ENCODE results near the gene NANOS2. TPM values are rescaled to one million over a fixed set of nuclear protein-coding genes. Genes with fewer than 3 reads are reported as not detected.
A peak's percentile ranks its signal among the peaks of the same experiment; 100 is the strongest.

The NANOS2 gene
- polyA plus RNA-seq, 3 donors: not detected

- Histone ChIP-seq H3K4me3 (replicated peaks in 1 of 3; ENCODE audit: low read depth in 2 of 3, low read length in 3 of 3) (no peak overlapping the region), H3K9me3 (replicated peaks in 1 of 2; ENCODE audit: control insufficient read depth in 1 of 2, insufficient read depth in 1 of 2, low read length in 2 of 2) (no peaks in the 10 kb centered on the region), H3K79me2 (ENCODE audit: insufficient read depth, low read length) (no peaks in the 10 kb centered on the region), H3K27me3 (ENCODE audit: control insufficient read depth in 2 of 2, insufficient read depth in 2 of 2, low read length in 2 of 2) (peaks cover 0 to 3% of the 10 kb centered on the region in 2 donors), H3K4me2 (replicated peaks; ENCODE audit: extremely low read depth, low read length, poor library complexity, severe bottlenecking) (no peak overlapping the region), H3K9ac (ENCODE audit: insufficient read depth, low read length, poor library complexity, severe bottlenecking) (no peak overlapping the region), H3K27ac (ENCODE audit: low read depth in 1 of 2, low read length in 2 of 2) (no peak overlapping the region), H4K20me1 (ENCODE audit: insufficient read depth, low read length) (no peaks in the 10 kb centered on the region), H2AFZ (ENCODE audit: insufficient read depth, low read depth, low read length, poor library complexity, severe bottlenecking) (no peak overlapping the region), H3K4me1 (ENCODE audit: control insufficient read depth in 1 of 2, insufficient read depth in 2 of 2, low read length in 2 of 2) (no peaks in the 10 kb centered on the region), H3K36me3 (replicated peaks in 1 of 2; ENCODE audit: control insufficient read depth in 1 of 2, insufficient read depth in 2 of 2, low read length in 2 of 2) (no peaks in the 10 kb centered on the region)
- Mint-ChIP-seq H3K27ac (no peak overlapping the region), H3K36me3 (no peaks in the 10 kb centered on the region), H3K27me3 (ENCODE audit: low read depth in 3 of 3) (peaks cover 18 to 32% (median 22%) of the 10 kb centered on the region in 3 donors), H3K4me1 (no peaks in the 10 kb centered on the region), H3K9me3 (peaks cover 0 to 3% (median 0%) of the 10 kb centered on the region in 7 donors), H3K4me3 (no peak overlapping the region)
- DNase-seq: no peak
- 74% methylated on average over 9 of the region's 12 CpGs for WGBS (ENCODE audit: insufficient coverage)
- intact Hi-C loops (cut with micrococcal nuclease): no loop called here
- TF ChIP-seq CTCF (IDR thresholded peaks at IDR 0.05): no peak
These were observed 44.4 kb upstream of the NANOS2 start for GRCh38 chr19:45958769-45959516.

DNA sequence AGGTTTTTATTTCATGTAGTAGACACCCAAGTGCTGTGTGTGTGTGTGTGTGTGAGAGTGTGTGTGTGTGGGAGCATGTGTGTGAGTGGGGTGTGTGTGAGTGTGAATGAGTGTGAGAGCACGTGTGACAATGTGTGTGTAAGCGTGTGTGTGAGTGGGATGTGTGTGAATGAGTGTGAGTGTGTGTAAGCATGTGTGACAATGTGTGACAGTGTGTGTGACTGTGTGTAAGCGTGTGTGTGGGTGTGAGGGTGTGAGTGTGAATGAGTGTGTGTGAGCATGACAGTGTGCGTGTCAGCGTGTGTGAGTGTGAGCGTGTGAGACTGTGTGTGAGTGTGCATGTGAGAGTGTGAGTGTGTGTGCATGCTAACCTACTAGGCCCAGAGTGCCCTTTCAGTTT, 43.7 kb upstream of the NANOS2 start:
- H3K27me3 ChIP-seq (ENCODE audit: control insufficient read depth in 2 of 2, insufficient read depth in 2 of 2, low read length in 2 of 2): peaks cover 0 to 3% of the 10 kb centered on the region in 2 donors
- intact Hi-C loops (cut with micrococcal nuclease): no loop called here
- no peak for TF ChIP-seq CTCF (IDR thresholded peaks at IDR 0.05)
- 87% methylated on average over 3 of the region's 6 CpGs for WGBS (ENCODE audit: insufficient coverage)
- H3K27me3 Mint-ChIP-seq (ENCODE audit: low read depth in 3 of 3): peaks cover 23 to 34% (median 23%) of the 10 kb centered on the region in 3 donors
- H3K9me3 Mint-ChIP-seq: peaks cover 0 to 3% (median 2%) of the 10 kb centered on the region in 7 donors
- no peaks in the 10 kb centered on the region for H4K20me1 ChIP-seq (ENCODE audit: insufficient read depth, low read length)
- no peak overlapping the region for H2AFZ ChIP-seq (ENCODE audit: insufficient read depth, low read depth, low read length, poor library complexity, severe bottlenecking)
- no peaks in the 10 kb centered on the region for H3K79me2 ChIP-seq (ENCODE audit: insufficient read depth, low read length)
- no peak overlapping the region for H3K9ac ChIP-seq (ENCODE audit: insufficient read depth, low read length, poor library complexity, severe bottlenecking)
- no peaks in the 10 kb centered on the region for H3K36me3 Mint-ChIP-seq
- H3K4me3 Mint-ChIP-seq: peak overlapping the region in 1 of 2 donors; percentile 2
- H3K4me2 ChIP-seq (replicated peaks; ENCODE audit: extremely low read depth, low read length, poor library complexity, severe bottlenecking): no peak overlapping the region
- H3K4me1 ChIP-seq (ENCODE audit: control insufficient read depth in 1 of 2, insufficient read depth in 2 of 2, low read length in 2 of 2): peaks cover 0 to under 1% of the 10 kb centered on the region in 2 donors
- H3K4me3 ChIP-seq (replicated peaks in 1 of 3; ENCODE audit: low read depth in 2 of 3, low read length in 3 of 3): no peak overlapping the region
- DNase-seq: no peak
- H3K36me3 ChIP-seq (replicated peaks in 1 of 2; ENCODE audit: control insufficient read depth in 1 of 2, insufficient read depth in 2 of 2, low read length in 2 of 2): no peaks in the 10 kb centered on the region
- no peak overlapping the region for H3K27ac Mint-ChIP-seq
- H3K4me1 Mint-ChIP-seq: peaks cover under 1% of the 10 kb centered on the region
- H3K9me3 ChIP-seq (replicated peaks in 1 of 2; ENCODE audit: control insufficient read depth in 1 of 2, insufficient read depth in 1 of 2, low read length in 2 of 2): peaks cover 1 to 2% of the 10 kb centered on the region in 2 donors
- H3K27ac ChIP-seq (ENCODE audit: low read depth in 1 of 2, low read length in 2 of 2): no peak overlapping the region
